HepG2 (cell line): ENCODE data around the gene UMPS. TPM values are rescaled to one million over a fixed set of nuclear protein-coding genes. Genes with fewer than 3 reads are reported as not detected.
A peak's percentile ranks its signal among the peaks of the same experiment; 100 is the strongest.

Experiments used
- BRF2 ChIP-seq: sonication (generic); formaldehyde crosslinking; IDR thresholded peaks from 2 replicates; pipeline ENCODE4 v1.8.1; 2022; ENCODE audit warnings: mild to moderate bottlenecking, missing genetic modification reagents
- CAMTA2 ChIP-seq: sonication (generic); formaldehyde crosslinking; IDR thresholded peaks from 2 replicates; pipeline ENCODE4 v1.4.0; 2020; ENCODE audit warnings: mild to moderate bottlenecking, missing genetic modification reagents, borderline replicate concordance
- FOXC1 ChIP-seq: sonication (generic); formaldehyde crosslinking; IDR thresholded peaks from 2 replicates; pipeline ENCODE4 v1.8.0; 2022; ENCODE audit warnings: mild to moderate bottlenecking, missing genetic modification reagents, borderline replicate concordance
- GATA4 ChIP-seq: sonication (generic); IDR thresholded peaks from 2 replicates; pipeline ENCODE4 v1.6.1; 2016; ENCODE audit warnings: antibody characterized with exemption, low read depth, borderline replicate concordance
- IRF2 ChIP-seq: IDR thresholded peaks from 2 replicates; pipeline ENCODE4 v1.6.1; 2018; ENCODE audit warnings: missing genetic modification reagents, missing compliant biosample characterization
- LRRFIP1 ChIP-seq: sonication (generic); formaldehyde crosslinking; conservative IDR thresholded peaks from 2 replicates; pipeline ENCODE4 v1.4.0; 2020; ENCODE audit warnings: missing genetic modification reagents
- MAFF ChIP-seq: IDR thresholded peaks from 2 replicates; pipeline ENCODE4 v1.6.1; 2011; ENCODE audit warnings: low read depth, low read length, improper control_type of control experiment
- NFKB2 ChIP-seq: sonication (generic); formaldehyde crosslinking; IDR thresholded peaks from 2 replicates; pipeline ENCODE4 v1.4.0; 2020; ENCODE audit warnings: missing genetic modification reagents, borderline replicate concordance
- POLR2AphosphoS5 ChIP-seq: IDR thresholded peaks from 2 replicates; pipeline ENCODE4 v1.6.1; 2012; ENCODE audit warnings: low read depth, low read length
- SRSF1 ChIP-seq: fragments of 200-400 bp; formaldehyde crosslinking; optimal IDR thresholded peaks from 2 replicates; pipeline ENCODE3; 2017; ENCODE audit warnings: mild to moderate bottlenecking, low read depth, low read length, moderate library complexity
- U2AF1 ChIP-seq: fragments of 200-400 bp; formaldehyde crosslinking; optimal IDR thresholded peaks from 2 replicates; pipeline ENCODE3; 2017; ENCODE audit warnings: mild to moderate bottlenecking, low read depth, low read length
- ZBTB8A ChIP-seq: sonication (generic); formaldehyde crosslinking; IDR thresholded peaks from 2 replicates; pipeline ENCODE4 v1.4.0; 2020; ENCODE audit warnings: mild to moderate bottlenecking, low read depth, missing genetic modification reagents, borderline replicate concordance
- ZNF251 ChIP-seq: sonication (generic); formaldehyde crosslinking; IDR thresholded peaks from 2 replicates; pipeline ENCODE4 v1.9.0; 2021; ENCODE audit warnings: mild to moderate bottlenecking, missing genetic modification reagents
- ZNF350 ChIP-seq: sonication (generic); formaldehyde crosslinking; IDR thresholded peaks from 2 replicates; pipeline ENCODE4 v1.4.0; 2020; ENCODE audit warnings: mild to moderate bottlenecking, low read depth, missing genetic modification reagents, borderline replicate concordance
- ZNF691 ChIP-seq: sonication (generic); formaldehyde crosslinking; IDR thresholded peaks from 2 replicates; pipeline ENCODE4 v1.4.0; 2020; ENCODE audit warnings: missing genetic modification reagents, low read depth, mild to moderate bottlenecking, borderline replicate concordance
- ZNF737 ChIP-seq: sonication (generic); formaldehyde crosslinking; IDR thresholded peaks from 2 replicates; pipeline ENCODE4 v1.5.0; 2020; ENCODE audit warnings: missing genetic modification reagents, mild to moderate bottlenecking, borderline replicate concordance
- polyA plus RNA-seq, 8 experiments: library from polyadenylated mRNA; depleted of rRNA in 3 of 8; stranded (reverse) in 7 of 8; unstranded in 1 of 8; fragments of >200 nt; fragmentation: Illumina TruSeq in 4 of 8; extraction: Trizol in 4 of 8; gene quantifications; 2 replicates each; pipeline versions ENCODE4 v1.2.1 to v1.2.3, GENCODE V29; 2011 to 2016; ENCODE audit warnings: low read depth in 4 of 8, missing spikeins in 1 of 8, mixed read lengths in 1 of 8; ENCODE audit not compliant: insufficient read depth in 1 of 8
- total RNA-seq, 5 experiments: library from RNA; depleted of rRNA; stranded (reverse); fragments of >200 nt; fragmentation: Illumina TruSeq; extraction: Trizol; gene quantifications; 2 replicates each; pipeline ENCODE4 v1.2.3, GENCODE V29; 2016; ENCODE audit warnings: low read depth in 1 of 5
- TF ChIP-seq, protein P1 (sequence below): sonication (generic); formaldehyde crosslinking; IDR thresholded peaks from 2 replicates; pipeline ENCODE4 v1.8.0; 2022; ENCODE audit warnings: mild to moderate bottlenecking, missing genetic modification reagents, moderate library complexity
- TF ChIP-seq, protein P2 (sequence below): sonication (generic); formaldehyde crosslinking; IDR thresholded peaks from 2 replicates; pipeline ENCODE4 v1.5.0; 2020; ENCODE audit warnings: mild to moderate bottlenecking, missing genetic modification reagents
- TF ChIP-seq, protein P3 (sequence below): sonication (generic); formaldehyde crosslinking; IDR thresholded peaks from 2 replicates; pipeline ENCODE4 v1.4.0; 2020; ENCODE audit warnings: missing genetic modification reagents

UMPS gene
- total and polyA plus RNA-seq, 2 of the 13 experiments (the other 11 are each of a cell fraction or from before 2014, with no cell fraction given) = 52.7 to 74.2 TPM

DNA sequence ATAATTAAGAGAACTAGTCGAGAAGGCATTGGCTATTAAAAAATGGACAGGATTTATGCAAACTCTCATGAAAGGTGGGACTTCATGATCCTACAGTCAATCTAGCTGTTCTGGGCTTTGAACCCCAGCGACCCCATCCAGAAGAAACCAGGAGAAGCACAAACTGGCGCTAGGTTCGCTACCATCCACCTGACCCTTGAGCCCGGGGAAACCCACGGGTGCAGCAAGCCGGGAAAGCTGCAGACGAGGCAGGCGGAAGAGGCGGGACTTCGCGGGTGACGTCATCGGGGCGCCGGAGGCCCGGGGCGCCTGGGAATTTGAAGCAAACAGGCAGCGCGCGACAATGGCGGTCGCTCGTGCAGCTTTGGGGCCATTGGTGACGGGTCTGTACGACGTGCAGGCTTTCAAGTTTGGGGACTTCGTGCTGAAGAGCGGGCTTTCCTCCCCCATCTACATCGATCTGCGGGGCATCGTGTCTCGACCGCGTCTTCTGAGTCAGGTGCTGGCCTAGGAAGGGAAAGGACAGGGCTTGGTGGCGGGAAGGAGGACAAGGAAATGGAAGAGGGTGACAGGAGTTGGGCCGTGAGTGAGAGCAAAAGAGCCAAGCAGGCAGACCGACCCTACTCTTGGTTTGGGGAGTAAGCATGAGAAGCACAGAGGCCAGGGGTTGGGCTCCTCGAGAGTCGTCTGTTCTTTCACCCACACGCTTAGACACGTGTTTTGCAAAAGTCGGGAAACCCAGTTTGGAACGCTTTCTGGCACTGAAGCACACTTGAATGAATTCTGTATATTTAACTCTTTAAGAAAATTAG lies at the start of gene UMPS (continued):
- TF ChIP-seq CAMTA2 (peak; percentile 51; the same call in 1 of the 2 replicates), BRF2 (CRISPR knock-in tag) (0 out of 2 replicates have a peak, but pooled peaks have one; percentile 62), GATA4 (peak; percentile 66), ZBTB8A (CRISPR knock-in tag) (no peak), ZNF251 (CRISPR knock-in tag) (no peak), ZNF350 (CRISPR knock-in tag) (peak; percentile 84), ZNF691 (CRISPR knock-in tag) (0 out of 2 replicates have a peak, but pooled peaks have one; percentile 80), IRF2 (peak; percentile 88), NFKB2 (CRISPR knock-in tag) (peak; percentile 83), POLR2AphosphoS5 (peak; percentile 96), U2AF1 (no peak), MAFF (no peak), FOXC1 (CRISPR knock-in tag) (no peak), ZNF737 (CRISPR knock-in tag) (no peak), LRRFIP1 (CRISPR knock-in tag) (0 out of 2 replicates have a peak, but pooled peaks have one; percentile 44), SRSF1 (peak; percentile 62)
- TF ChIP-seq, protein P1, sequence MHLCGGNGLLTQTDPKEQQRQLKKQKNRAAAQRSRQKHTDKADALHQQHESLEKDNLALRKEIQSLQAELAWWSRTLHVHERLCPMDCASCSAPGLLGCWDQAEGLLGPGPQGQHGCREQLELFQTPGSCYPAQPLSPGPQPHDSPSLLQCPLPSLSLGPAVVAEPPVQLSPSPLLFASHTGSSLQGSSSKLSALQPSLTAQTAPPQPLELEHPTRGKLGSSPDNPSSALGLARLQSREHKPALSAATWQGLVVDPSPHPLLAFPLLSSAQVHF (CRISPR knock-in tag) = no peak
- TF ChIP-seq, protein P2, sequence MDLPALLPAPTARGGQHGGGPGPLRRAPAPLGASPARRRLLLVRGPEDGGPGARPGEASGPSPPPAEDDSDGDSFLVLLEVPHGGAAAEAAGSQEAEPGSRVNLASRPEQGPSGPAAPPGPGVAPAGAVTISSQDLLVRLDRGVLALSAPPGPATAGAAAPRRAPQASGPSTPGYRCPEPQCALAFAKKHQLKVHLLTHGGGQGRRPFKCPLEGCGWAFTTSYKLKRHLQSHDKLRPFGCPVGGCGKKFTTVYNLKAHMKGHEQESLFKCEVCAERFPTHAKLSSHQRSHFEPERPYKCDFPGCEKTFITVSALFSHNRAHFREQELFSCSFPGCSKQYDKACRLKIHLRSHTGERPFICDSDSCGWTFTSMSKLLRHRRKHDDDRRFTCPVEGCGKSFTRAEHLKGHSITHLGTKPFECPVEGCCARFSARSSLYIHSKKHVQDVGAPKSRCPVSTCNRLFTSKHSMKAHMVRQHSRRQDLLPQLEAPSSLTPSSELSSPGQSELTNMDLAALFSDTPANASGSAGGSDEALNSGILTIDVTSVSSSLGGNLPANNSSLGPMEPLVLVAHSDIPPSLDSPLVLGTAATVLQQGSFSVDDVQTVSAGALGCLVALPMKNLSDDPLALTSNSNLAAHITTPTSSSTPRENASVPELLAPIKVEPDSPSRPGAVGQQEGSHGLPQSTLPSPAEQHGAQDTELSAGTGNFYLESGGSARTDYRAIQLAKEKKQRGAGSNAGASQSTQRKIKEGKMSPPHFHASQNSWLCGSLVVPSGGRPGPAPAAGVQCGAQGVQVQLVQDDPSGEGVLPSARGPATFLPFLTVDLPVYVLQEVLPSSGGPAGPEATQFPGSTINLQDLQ (CRISPR knock-in tag) = no peak
- TF ChIP-seq, protein P3, sequence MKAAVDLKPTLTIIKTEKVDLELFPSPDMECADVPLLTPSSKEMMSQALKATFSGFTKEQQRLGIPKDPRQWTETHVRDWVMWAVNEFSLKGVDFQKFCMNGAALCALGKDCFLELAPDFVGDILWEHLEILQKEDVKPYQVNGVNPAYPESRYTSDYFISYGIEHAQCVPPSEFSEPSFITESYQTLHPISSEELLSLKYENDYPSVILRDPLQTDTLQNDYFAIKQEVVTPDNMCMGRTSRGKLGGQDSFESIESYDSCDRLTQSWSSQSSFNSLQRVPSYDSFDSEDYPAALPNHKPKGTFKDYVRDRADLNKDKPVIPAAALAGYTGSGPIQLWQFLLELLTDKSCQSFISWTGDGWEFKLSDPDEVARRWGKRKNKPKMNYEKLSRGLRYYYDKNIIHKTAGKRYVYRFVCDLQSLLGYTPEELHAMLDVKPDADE (CRISPR knock-in tag) = no peak
